Neural cell (in vitro differentiated cells): ENCODE results near the gene SMPX. TPM values are rescaled to one million over a fixed set of nuclear protein-coding genes. Genes with fewer than 3 reads are reported as not detected.
"Not testable (repeated sequence)": the region's sequence is repeated elsewhere in the genome, so short reads cannot be mapped to it uniquely, and the experiment has no call there.

ENCODE experiments used
- H2AFZ ChIP-seq: fragments of 200-600, 300-800 bp; sonication (generic), shearing (Covaris generic); 2 replicates; pipeline ENCODE4 v1.6.0; 2014; ENCODE audit warnings: low read depth, mild to moderate bottlenecking, antibody characterized with exemption, low read length, moderate library complexity
- H3F3A ChIP-seq: fragments of 200-600 bp; shearing (Covaris generic); 2 replicates; pipeline ENCODE4 v1.6.1; 2016; ENCODE audit warnings: mild to moderate bottlenecking, moderate library complexity, mixed read lengths, antibody characterized with exemption, low read length; ENCODE audit not compliant: insufficient read depth, poor library complexity, severe bottlenecking
- H3K27ac ChIP-seq: fragments of 200-600, 300-800 bp; sonication (generic), shearing (Covaris generic); 2 replicates; pipeline ENCODE4 v1.5.1; 2014; ENCODE audit warnings: mild to moderate bottlenecking, low read length, moderate library complexity
- H3K27me3 ChIP-seq: fragments of 300-800, 200-600 bp; sonication (generic), shearing (Covaris generic); 2 replicates; pipeline ENCODE4 v1.6.0; 2014; ENCODE audit warnings: mild to moderate bottlenecking, low read depth, low read length, moderate library complexity; ENCODE audit not compliant: insufficient read depth
- H3K36me3 ChIP-seq: fragments of 300-800, 200-600 bp; sonication (generic), shearing (Covaris generic); 2 replicates; pipeline ENCODE4 v1.5.1; 2014; ENCODE audit warnings: mild to moderate bottlenecking, antibody characterized with exemption, low read length, moderate library complexity; ENCODE audit not compliant: insufficient read depth
- H3K4me2 ChIP-seq: fragments of 300-800, 200-600 bp; sonication (generic), shearing (Covaris generic); 2 replicates; pipeline ENCODE4 v1.6.0; 2014; ENCODE audit warnings: mild to moderate bottlenecking, low read length
- H3K4me3 ChIP-seq: fragments of 300-800, 200-600 bp; sonication (generic), shearing (Covaris generic); 2 replicates; pipeline ENCODE4 v1.5.1; 2014; ENCODE audit warnings: mild to moderate bottlenecking, low read length, moderate library complexity
- H3K79me2 ChIP-seq: fragments of 200-600 bp; shearing (Covaris generic); replicated peaks from 2 replicates; pipeline ENCODE4 v1.6.0; 2014; ENCODE audit warnings: mild to moderate bottlenecking, low read length, moderate library complexity; ENCODE audit not compliant: insufficient read depth
- H3K9ac ChIP-seq: fragments of 300-800, 200-600 bp; sonication (generic), shearing (Covaris generic); 2 replicates; pipeline ENCODE4 v1.6.1; 2016; ENCODE audit warnings: mild to moderate bottlenecking, low read length, mixed read lengths
- H3K9me2 ChIP-seq: fragments of 200-600 bp; shearing (Covaris generic); 2 replicates; pipeline ENCODE4 v1.6.1; 2016; ENCODE audit warnings: mild to moderate bottlenecking, low read length, mixed read lengths; ENCODE audit not compliant: insufficient read depth
- H3K9me3 ChIP-seq: fragments of 200-600, 300-800 bp; sonication (generic), shearing (Covaris generic); 2 replicates; pipeline ENCODE4 v1.6.1; 2016; ENCODE audit warnings: mild to moderate bottlenecking, mixed run types, low read length, moderate library complexity, mixed read lengths
- H4K20me1 ChIP-seq: fragments of 200-600 bp; shearing (Covaris generic); 2 replicates; pipeline ENCODE4 v1.6.1; 2016; ENCODE audit warnings: mild to moderate bottlenecking, mixed run types; ENCODE audit not compliant: insufficient read depth
- CTCF ChIP-seq: fragments of 450-650 bp; IDR thresholded peaks from 2 replicates; pipeline ENCODE4 v1.5.1; 2014; ENCODE audit warnings: antibody characterized with exemption, mild to moderate bottlenecking, moderate library complexity; ENCODE audit not compliant: poor library complexity, severe bottlenecking
- EP300 ChIP-seq: fragments of 450-650 bp; conservative IDR thresholded peaks from 2 replicates; pipeline ENCODE4 v1.6.1; 2014; ENCODE audit warnings: antibody characterized with exemption, mild to moderate bottlenecking, moderate library complexity; ENCODE audit not compliant: poor library complexity, severe bottlenecking
- EZH2 ChIP-seq: fragments of 200-600, 300-800 bp; shearing (Covaris generic), sonication (generic); IDR thresholded peaks from 2 replicates; pipeline ENCODE4 v1.6.1; 2014; ENCODE audit warnings: antibody characterized with exemption, low read length, borderline replicate concordance, mild to moderate bottlenecking; ENCODE audit not compliant: insufficient read depth, poor library complexity, severe bottlenecking
- MXI1 ChIP-seq: fragments of 450-650 bp; conservative IDR thresholded peaks from 2 replicates; pipeline ENCODE4 v1.6.1; 2014; ENCODE audit warnings: antibody characterized with exemption, mild to moderate bottlenecking; ENCODE audit not compliant: poor library complexity, severe bottlenecking
- POLR2AphosphoS5 ChIP-seq: IDR thresholded peaks from 2 replicates; pipeline ENCODE4 v1.6.1; 2012
- RAD21 ChIP-seq: fragments of 450-650 bp; conservative IDR thresholded peaks from 2 replicates; pipeline ENCODE4 v1.6.1; 2014; ENCODE audit warnings: antibody characterized with exemption, mild to moderate bottlenecking, moderate library complexity
- REST ChIP-seq: IDR thresholded peaks from 2 replicates; pipeline ENCODE4 v1.6.1; 2012; ENCODE audit warnings: borderline replicate concordance
- SMC3 ChIP-seq: fragments of 450-650 bp; conservative IDR thresholded peaks from 2 replicates; pipeline ENCODE4 v1.6.1; 2014; ENCODE audit warnings: antibody characterized with exemption, mild to moderate bottlenecking, moderate library complexity; ENCODE audit not compliant: poor library complexity
- TAF1 ChIP-seq: IDR thresholded peaks from 2 replicates; pipeline ENCODE4 v1.6.1; 2012; ENCODE audit warnings: low read depth
- polyA plus RNA-seq: library from polyadenylated mRNA; depleted of rRNA; stranded (reverse); fragments of >200 nt; gene quantifications from 2 replicates; pipeline ENCODE4 v1.2.3, GENCODE V29; 2014

Gene SMPX
- polyA plus RNA-seq, 1 donor from 2014 or later, result 0.53 TPM

- H3K9me3 ChIP-seq, result no peaks in the 10 kb centered on the region
- no peaks in the 10 kb centered on the region for H3K27me3 ChIP-seq
- H2AFZ ChIP-seq, result no peak overlapping the region
Measured at GRCh38 chrX:21779095-21779494, 21.2 kb upstream of the SMPX start.

GRCh38 chrX:21778236-21778635 is 20.3 kb upstream of the SMPX start:
- Histone ChIP-seq H3K36me3 (no peaks in the 10 kb centered on the region), H4K20me1 (no peaks in the 10 kb centered on the region), H3K9ac (no peak overlapping the region), H3K9me2 (no peaks in the 10 kb centered on the region), H3K27me3 (no peaks in the 10 kb centered on the region), H3K79me2 (no peaks in the 10 kb centered on the region), H3F3A (no peaks in the 10 kb centered on the region), H3K4me2 (no peak overlapping the region), H2AFZ (no peak overlapping the region), H3K4me3 (no peak overlapping the region), H3K27ac (no peak overlapping the region), H3K9me3 (no peaks in the 10 kb centered on the region)
- TF ChIP-seq RAD21 (no peak), POLR2AphosphoS5 (no peak), EP300 (no peak), MXI1 (no peak), EZH2 (no peak), SMC3 (no peak), REST (no peak), TAF1 (no peak), CTCF (no peak)

More at GRCh38 chrX:21779095-21779494, 21.2 kb upstream of the SMPX start:
- Histone ChIP-seq H3K4me2 (no peak overlapping the region), H3K79me2 (no peaks in the 10 kb centered on the region), H3K9me2 (no peaks in the 10 kb centered on the region), H3K36me3 (no peaks in the 10 kb centered on the region), H3K4me3 (no peak overlapping the region), H3K27ac (no peak overlapping the region), H4K20me1 (no peaks in the 10 kb centered on the region), H3K9ac (no peak overlapping the region), H3F3A (no peaks in the 10 kb centered on the region)
- TF ChIP-seq RAD21 (no peak), POLR2AphosphoS5 (no peak)

GRCh38 chrX:21775128-21775527 is 17.2 kb upstream of the SMPX start:
- H3K27ac ChIP-seq, H4K20me1 ChIP-seq, H3F3A ChIP-seq, H3K9me3 ChIP-seq, H3K27me3 ChIP-seq, H3K36me3 ChIP-seq, H3K4me2 ChIP-seq, H2AFZ ChIP-seq, H3K9me2 ChIP-seq, H3K9ac ChIP-seq, H3K4me3 ChIP-seq, H3K79me2 ChIP-seq: not testable (repeated sequence)

GRCh38 chrX:21773036-21773435 is 15.1 kb upstream of the SMPX start:
- H3K36me3 ChIP-seq, H3K9ac ChIP-seq, H3K9me3 ChIP-seq, H3K27ac ChIP-seq, H3F3A ChIP-seq, H3K4me2 ChIP-seq, H4K20me1 ChIP-seq, H3K4me3 ChIP-seq, H3K79me2 ChIP-seq, H2AFZ ChIP-seq, H3K27me3 ChIP-seq, H3K9me2 ChIP-seq: not testable (repeated sequence)
